ENCODE data around the gene RSAD2. TPM values are rescaled to one million over a fixed set of nuclear protein-coding genes. Genes with fewer than 3 reads are reported as not detected.

Gene RSAD2
- total and polyA plus RNA-seq, 9 of the 15 experiments (the other 6 are each of a cell fraction or from before 2014, with no cell fraction given) = 0.15 to 1.4 (median 0.28) TPM

GRCh38 chr2:6934345-6934744 is 56.8 kb downstream of the RSAD2 start:
- no peak overlapping the region for H3K9ac ChIP-seq (ENCODE audit: insufficient read depth in 1 of 2, low read depth in 2 of 2, low read length in 2 of 2)
- H2AFZ ChIP-seq (ENCODE audit: low read depth, low read length) = no peak overlapping the region
- H3K9me1 ChIP-seq (ENCODE audit: control insufficient read depth, insufficient read depth, low read length) = no peaks in the 10 kb centered on the region
- in situ Hi-C loops (cut with MboI) = no loop called here
- no peaks in the 10 kb centered on the region for H3K9me3 ChIP-seq (replicated peaks; ENCODE audit: control insufficient read depth, insufficient read depth, low read depth, low read length)
- H3K4me1 ChIP-seq (replicated peaks in 1 of 2; ENCODE audit: control insufficient read depth in 2 of 2, insufficient read depth in 2 of 2, low read length in 2 of 2) = no peaks in the 10 kb centered on the region; a peak in 2 of 5 replicates
- H3K79me2 ChIP-seq (ENCODE audit: control insufficient read depth, insufficient read depth, low read length) = no peaks in the 10 kb centered on the region
- DNase-seq (ENCODE audit: extremely low read depth in 1 of 4, low spot score in 3 of 4) (no peak), FAIRE-seq (no peak), ATAC-seq (no peak)
- no peak for TF ChIP-seq VEZF1 (CRISPR knock-in tag; IDR thresholded peaks at IDR 0.05)
- BruUV-seq (replicated peaks) = no TSS peak
- ChIA-PET CTCF (ENCODE audit: low intra/inter-chr PET ratio) (no interaction called here), POLR2A (no interaction called here)
- WGBS (ENCODE audit: insufficient coverage, low coverage, missing lambda C conversion rate) = 18% methylated on average over 1 of the region's 1 CpG
- H3K4me2 ChIP-seq (ENCODE audit: insufficient read depth, low read length) = no peak overlapping the region
- no peak overlapping the region for H3K27ac ChIP-seq (ENCODE audit: extremely low read depth, low read depth, low read length)
- H3K4me3 ChIP-seq = no peak overlapping the region
- intact Hi-C loops (cut with micrococcal nuclease) = no loop called here
- 0 out of 2 replicates have a peak, but pooled peaks cover 6% of the 10 kb centered on the region for H4K20me1 ChIP-seq (replicated peaks; ENCODE audit: control insufficient read depth, insufficient read depth, low read length)
- H3K36me3 ChIP-seq (ENCODE audit: control insufficient read depth, insufficient read depth, low read length) = no peaks in the 10 kb centered on the region
- no peaks in the 10 kb centered on the region for H3K27me3 ChIP-seq (ENCODE audit: control insufficient read depth in 2 of 2, insufficient read depth in 2 of 2, low read length in 2 of 2)

GRCh38 chr2:6934758-6935651 is 57.4 kb downstream of the RSAD2 start:
- Histone ChIP-seq H3K9me3 (replicated peaks; ENCODE audit: control insufficient read depth, insufficient read depth, low read depth, low read length) (no peaks in the 10 kb centered on the region), H3K27ac (ENCODE audit: extremely low read depth, low read depth, low read length) (no peak overlapping the region), H3K4me3 (no peak overlapping the region), H3K36me3 (ENCODE audit: control insufficient read depth, insufficient read depth, low read length) (no peaks in the 10 kb centered on the region), H3K4me1 (replicated peaks in 1 of 2; ENCODE audit: control insufficient read depth in 2 of 2, insufficient read depth in 2 of 2, low read length in 2 of 2) (no peaks in the 10 kb centered on the region; a peak in 2 of 5 replicates), H3K79me2 (ENCODE audit: control insufficient read depth, insufficient read depth, low read length) (no peaks in the 10 kb centered on the region), H3K9me1 (ENCODE audit: control insufficient read depth, insufficient read depth, low read length) (no peaks in the 10 kb centered on the region), H3K4me2 (ENCODE audit: insufficient read depth, low read length) (no peak overlapping the region), H3K27me3 (ENCODE audit: control insufficient read depth in 2 of 2, insufficient read depth in 2 of 2, low read length in 2 of 2) (no peaks in the 10 kb centered on the region), H4K20me1 (replicated peaks; ENCODE audit: control insufficient read depth, insufficient read depth, low read length) (0 out of 2 replicates have a peak, but pooled peaks cover 6% of the 10 kb centered on the region), H2AFZ (ENCODE audit: low read depth, low read length) (no peak overlapping the region), H3K9ac (ENCODE audit: insufficient read depth in 1 of 2, low read depth in 2 of 2, low read length in 2 of 2) (no peak overlapping the region)
- ChIA-PET CTCF (ENCODE audit: low intra/inter-chr PET ratio) (no interaction called here), POLR2A (interaction anchor here (0.8 kb wide), 1 partner anchor 39 kb away, joined by 3 read pairs; no protein-coding TSS in a partner anchor)
- ATAC-seq = no peak; the same call in 2 of the 3 replicates
- intact Hi-C loops (cut with micrococcal nuclease) = no loop called here
- peak; percentile 19 for FAIRE-seq
- in situ Hi-C loops (cut with MboI) = no loop called here
- peak in 1 of 4 experiments; percentile 19 for DNase-seq (ENCODE audit: extremely low read depth in 1 of 4, low spot score in 3 of 4)
- 33% methylated on average over 11 of the region's 11 CpGs for WGBS (ENCODE audit: insufficient coverage, low coverage, missing lambda C conversion rate)
- no TSS peak for BruUV-seq (replicated peaks)
- TF ChIP-seq TCF3 (CRISPR knock-in tag; IDR thresholded peaks at IDR 0.05) = peak; percentile 45; the same call in 1 of the 2 replicates
- no peak for TF ChIP-seq TRIM24 (IDR thresholded peaks at IDR 0.05)
- TF ChIP-seq, protein P1, sequence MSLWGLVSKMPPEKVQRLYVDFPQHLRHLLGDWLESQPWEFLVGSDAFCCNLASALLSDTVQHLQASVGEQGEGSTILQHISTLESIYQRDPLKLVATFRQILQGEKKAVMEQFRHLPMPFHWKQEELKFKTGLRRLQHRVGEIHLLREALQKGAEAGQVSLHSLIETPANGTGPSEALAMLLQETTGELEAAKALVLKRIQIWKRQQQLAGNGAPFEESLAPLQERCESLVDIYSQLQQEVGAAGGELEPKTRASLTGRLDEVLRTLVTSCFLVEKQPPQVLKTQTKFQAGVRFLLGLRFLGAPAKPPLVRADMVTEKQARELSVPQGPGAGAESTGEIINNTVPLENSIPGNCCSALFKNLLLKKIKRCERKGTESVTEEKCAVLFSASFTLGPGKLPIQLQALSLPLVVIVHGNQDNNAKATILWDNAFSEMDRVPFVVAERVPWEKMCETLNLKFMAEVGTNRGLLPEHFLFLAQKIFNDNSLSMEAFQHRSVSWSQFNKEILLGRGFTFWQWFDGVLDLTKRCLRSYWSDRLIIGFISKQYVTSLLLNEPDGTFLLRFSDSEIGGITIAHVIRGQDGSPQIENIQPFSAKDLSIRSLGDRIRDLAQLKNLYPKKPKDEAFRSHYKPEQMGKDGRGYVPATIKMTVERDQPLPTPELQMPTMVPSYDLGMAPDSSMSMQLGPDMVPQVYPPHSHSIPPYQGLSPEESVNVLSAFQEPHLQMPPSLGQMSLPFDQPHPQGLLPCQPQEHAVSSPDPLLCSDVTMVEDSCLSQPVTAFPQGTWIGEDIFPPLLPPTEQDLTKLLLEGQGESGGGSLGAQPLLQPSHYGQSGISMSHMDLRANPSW (CRISPR knock-in tag; IDR thresholded peaks at IDR 0.05) = no peak
- no peak for TF ChIP-seq SRSF1 (IDR thresholded peaks at IDR 0.05; ENCODE audit: low read depth, low read length)
- no peak for TF ChIP-seq VEZF1 (CRISPR knock-in tag; IDR thresholded peaks at IDR 0.05)
- TF ChIP-seq ESRRB (CRISPR knock-in tag; IDR thresholded peaks at IDR 0.05; ENCODE audit: borderline replicate concordance) = no peak
- TF ChIP-seq HMGN3 (IDR thresholded peaks at IDR 0.05; ENCODE audit: borderline replicate concordance, extremely low read depth, insufficient read length, low read depth, low read length) = no peak
